Measurements from ENCODE around the gene BARX2.

DNA sequence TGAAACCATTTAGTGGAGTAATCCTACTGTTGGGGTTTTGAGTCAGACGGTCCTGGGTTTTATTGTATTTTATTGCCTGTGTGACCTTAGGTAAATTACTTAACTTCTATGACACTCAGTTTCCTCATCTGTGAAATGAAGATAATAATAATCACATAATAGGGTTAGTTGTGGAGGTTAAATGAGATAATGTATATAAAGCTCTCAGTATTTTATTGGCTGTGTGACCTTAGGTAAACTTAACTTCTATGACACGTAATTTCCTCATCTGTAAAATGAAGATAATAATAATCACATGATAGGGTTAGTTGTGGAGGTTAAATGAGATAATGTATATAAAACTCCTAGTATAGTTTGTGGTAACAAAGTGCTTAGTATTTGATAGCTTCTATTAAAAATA lies 13.2 kb downstream of the BARX2 start:
- no peak for TF ChIP-seq POLR2A (IDR thresholded peaks at IDR 0.05; ENCODE audit: low read length)
- no peak for TF ChIP-seq GATA1 (IDR thresholded peaks at IDR 0.05; ENCODE audit: low read depth, low read length)
